Stimulated activated CD4-positive, alpha-beta T cell treated with anti-CD3 and anti-CD28 coated beads, Interleukin-2, amount 100 ng/mL, for 4 hours (primary cell): ENCODE results near the gene KIF4A.
"Not testable (repeated sequence)": the region's sequence is repeated elsewhere in the genome, so short reads cannot be mapped to it uniquely, and the experiment has no call there.

ENCODE experiments used
- DNase-seq: peaks from one replicate; pipeline ENCODE4 v3.0.0-alpha.2; 2020; ENCODE audit warnings: low read depth

KIF4A gene

GRCh38 chrX:70289793-70290770, at the start of gene KIF4A, which contains the start of gene PDZD11:
KIF4A (plus strand) TSS chrX:70290104; CDS start chrX:70290459, 355 bp downstream.
PDZD11 (minus strand) TSS chrX:70289927; CDS start chrX:70289341, 586 bp downstream.
- DNase-seq = peak; percentile 32

DNA sequence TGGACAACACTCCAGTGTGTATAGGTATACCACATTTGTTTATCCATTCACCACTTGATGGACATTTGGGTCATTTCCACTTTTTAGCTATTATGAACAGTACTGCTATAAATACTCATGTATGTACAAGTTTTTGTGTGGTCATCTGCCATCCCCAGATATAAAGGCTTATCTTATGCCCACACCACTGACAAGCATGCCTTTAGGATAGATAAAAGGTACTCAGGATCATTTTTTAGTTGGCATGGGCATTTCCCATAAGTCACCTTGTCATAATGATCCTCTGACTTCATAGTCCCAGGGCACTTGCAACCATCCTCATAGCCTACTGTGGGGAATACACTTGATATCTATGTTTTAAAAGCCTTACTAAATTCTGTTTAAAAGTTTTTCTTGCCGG, 49.2 kb upstream of the KIF4A start:
- DNase-seq = no peak

GRCh38 chrX:70241501-70241900, 48.4 kb upstream of the KIF4A start:
- DNase-seq = no peak

GRCh38 chrX:70243601-70244000, 46.3 kb upstream of the KIF4A start:
- not testable (repeated sequence) for DNase-seq

GRCh38 chrX:70244881-70245280, 45.0 kb upstream of the KIF4A start:
- no peak for DNase-seq

DNA sequence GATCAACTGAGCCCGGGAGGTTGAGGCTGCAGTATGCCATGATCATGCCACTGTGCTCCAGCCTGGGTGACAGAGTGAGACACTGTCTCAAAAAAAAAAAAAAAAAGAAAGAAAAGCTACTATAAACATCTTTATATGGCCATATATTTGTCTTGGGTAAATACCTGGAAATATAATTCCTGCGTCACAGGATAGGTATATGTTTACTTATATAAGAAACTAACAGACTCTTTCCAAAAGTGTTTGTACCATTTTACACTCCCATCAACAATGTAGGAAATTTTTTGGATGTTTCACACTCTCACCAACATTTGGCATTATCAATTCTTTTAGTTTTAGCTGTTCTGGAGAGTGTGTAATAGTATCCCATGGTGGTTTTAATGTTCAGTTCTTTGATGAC, 42.7 kb upstream of the KIF4A start:
- DNase-seq = no peak

- DNase-seq = no peak
Measured at GRCh38 chrX:70252491-70252890, 37.4 kb upstream of the KIF4A start.

GRCh38 chrX:70253377-70254062, 36.4 kb upstream of the KIF4A start:
- no peak for DNase-seq

DNA sequence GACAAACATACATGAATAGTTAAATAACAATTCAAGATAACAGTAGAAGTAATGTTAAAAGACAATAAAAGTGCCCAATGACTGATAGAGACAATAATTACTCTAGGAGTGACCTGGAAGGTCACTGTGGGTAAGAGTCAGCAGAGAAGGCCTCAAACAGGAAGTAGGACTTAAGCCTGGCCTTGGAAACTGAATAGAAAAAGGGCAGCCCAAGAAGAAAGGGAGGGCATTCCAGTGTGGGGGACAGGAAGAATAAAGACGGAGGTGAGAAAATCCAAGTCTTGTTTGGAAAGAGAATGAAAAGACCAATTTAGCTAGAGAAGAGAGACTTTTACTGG, 35.9 kb upstream of the KIF4A start:
- no peak for DNase-seq

DNA sequence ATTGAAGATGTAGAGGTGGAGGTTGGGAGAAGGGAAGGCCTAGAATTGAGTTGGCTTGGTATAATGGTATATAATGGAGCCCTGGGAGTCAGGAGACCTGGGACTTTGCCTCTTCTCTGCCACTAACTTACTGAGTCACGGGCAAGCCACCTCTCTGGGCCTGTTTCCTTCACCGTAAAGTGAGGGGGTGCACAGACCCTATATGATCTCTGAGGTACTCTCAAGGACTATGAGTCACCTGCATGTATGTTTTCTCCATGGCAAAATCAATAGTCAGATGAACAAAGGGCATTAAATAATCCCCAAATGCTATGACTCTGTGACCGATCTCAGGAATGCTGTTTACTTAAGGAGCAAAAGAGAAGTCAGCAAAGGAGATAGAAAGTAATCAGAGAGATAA, 35.0 kb upstream of the KIF4A start:
- no peak for DNase-seq

DNA sequence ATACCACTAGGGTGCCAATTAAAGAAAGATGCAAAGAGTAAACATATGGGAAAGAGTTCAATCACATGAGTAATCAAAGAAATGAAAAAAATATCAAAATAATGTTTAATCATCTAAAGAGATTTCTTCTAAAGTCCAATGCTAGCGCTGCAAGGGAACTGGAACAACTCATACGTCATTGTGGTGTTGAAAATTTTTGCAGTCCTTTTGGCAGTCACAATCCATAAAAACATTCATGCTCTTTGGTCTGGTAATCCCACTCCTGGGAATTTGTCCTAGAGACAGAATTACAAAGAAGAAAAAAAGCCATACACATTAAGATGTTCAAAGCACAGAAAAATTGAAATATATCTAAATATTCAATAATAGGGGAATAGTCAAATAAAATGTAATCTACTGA, 34.5 kb upstream of the KIF4A start:
- DNase-seq = no peak

- no peak for DNase-seq
Measured at GRCh38 chrX:70257423-70258288, 32.2 kb upstream of the KIF4A start.

DNA sequence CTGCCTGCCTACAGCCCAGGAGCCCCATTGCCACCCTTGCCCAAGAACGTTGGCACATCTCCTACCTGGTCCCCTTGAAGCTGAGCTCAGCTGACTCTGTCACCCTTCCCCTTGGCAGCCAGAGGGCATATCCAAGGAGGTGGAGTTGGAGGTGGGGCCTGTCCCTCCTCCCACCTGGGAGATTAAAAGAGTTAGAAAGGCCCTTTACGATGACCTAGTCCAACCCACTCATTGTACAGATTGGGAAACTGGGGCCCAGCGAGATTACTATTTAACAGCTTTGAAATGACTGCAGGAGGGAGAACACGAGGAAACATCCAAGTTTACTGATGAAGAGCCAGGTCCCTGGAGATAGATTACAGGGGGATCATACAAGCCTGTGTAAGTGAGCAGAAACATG, 29.8 kb upstream of the KIF4A start, which contains the start of gene P2RY4:
Gene P2RY4 (minus strand): TSS at position 101 of the 400 bp plus-strand sequence. CDS start 580 bp downstream, outside the sequence.
- no peak for DNase-seq

DNA sequence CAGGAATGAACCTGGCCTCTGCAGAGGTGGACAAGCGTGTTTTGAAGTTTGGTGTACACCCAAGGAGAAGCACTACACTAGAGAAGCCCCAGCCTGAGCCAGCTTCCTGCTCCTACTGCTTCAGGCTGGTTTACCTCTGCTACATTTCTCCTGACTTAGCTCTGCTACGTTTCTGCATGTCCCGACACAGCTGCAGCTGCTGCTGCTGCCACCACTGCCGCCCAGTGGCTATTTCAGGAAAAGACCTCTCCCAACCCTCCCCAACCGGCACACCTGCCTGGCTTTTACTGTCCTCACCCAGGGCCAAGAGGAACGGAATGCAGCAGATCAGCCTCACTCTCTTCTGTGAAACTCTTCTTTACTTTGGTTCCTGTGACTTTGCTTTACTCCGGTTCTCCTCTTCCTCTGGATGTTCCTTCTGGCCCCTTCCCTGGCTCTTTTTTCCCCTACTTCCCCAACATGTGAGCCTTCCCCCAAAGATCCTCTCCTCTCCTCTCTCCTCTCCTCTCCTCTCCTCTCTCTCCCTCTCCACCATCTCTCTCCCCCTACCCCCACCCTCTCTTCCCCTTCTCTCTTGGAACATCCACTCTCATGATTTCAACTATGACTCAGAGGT, 26.8 kb upstream of the KIF4A start:
- DNase-seq = no peak

GRCh38 chrX:70264784-70265183, 25.1 kb upstream of the KIF4A start:
- no peak for DNase-seq

DNA sequence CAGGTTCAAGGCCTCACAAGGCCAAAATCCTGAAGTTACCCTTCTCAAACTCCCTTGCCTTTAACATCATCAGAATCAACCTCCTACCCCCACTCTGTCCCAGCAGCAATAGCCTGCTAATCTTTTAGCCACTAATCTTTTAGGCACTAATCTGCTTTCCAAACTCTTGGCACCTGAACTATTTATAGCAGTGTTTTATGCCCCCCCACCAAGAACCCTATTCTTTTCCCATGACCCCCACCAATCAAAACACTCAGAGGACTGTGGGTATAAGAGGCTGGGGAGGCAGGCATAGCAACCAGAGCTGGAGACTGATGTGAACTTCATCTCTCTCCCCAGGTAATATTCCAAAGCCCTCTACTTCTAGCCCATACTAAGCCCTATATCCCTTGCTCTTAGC, 21.9 kb upstream of the KIF4A start, which contains the start of gene ARR3:
Gene ARR3 (plus strand): TSS at position 301 of the 400 bp plus-strand sequence. CDS start 1,052 bp downstream, outside the sequence.
- no peak for DNase-seq

DNA sequence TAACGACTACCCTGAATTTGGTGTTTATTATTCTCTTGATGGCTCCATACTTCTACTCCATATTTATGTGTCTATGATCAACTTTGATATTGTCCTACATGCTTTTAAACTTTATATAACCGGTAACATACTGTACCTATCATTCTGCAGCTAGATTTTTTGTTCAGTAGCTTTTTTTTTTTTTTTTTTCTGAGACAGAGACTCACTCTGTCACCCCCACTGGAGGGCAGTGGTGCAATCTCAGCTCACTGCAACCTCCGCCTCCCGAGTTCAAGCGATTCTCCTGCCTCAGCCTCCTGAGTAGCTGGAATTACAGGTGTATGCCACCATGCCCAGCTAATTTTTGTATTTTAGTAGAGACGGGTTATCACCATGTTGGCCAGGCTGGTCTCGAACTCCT, 15.9 kb upstream of the KIF4A start:
- DNase-seq = not testable (repeated sequence)

DNA sequence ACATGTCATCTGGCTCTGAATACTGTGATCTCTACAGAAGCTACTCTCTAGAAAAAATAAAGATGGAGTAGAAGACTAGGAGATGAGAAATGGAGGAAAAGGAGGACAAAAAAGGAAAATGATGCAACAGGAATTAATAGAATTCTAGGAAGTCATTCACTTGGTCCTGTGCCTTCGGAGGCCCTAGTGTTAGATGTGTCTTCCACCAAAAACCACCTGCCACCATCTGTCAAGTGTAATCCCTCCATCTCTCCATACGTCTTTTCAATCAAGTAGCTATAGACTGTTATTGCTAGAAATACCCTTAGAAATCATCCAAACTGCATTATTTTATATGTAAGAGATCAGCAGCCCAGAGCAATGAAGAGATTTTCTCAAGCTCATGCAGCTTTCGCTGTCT, 10.8 kb upstream of the KIF4A start:
- DNase-seq = no peak

DNA sequence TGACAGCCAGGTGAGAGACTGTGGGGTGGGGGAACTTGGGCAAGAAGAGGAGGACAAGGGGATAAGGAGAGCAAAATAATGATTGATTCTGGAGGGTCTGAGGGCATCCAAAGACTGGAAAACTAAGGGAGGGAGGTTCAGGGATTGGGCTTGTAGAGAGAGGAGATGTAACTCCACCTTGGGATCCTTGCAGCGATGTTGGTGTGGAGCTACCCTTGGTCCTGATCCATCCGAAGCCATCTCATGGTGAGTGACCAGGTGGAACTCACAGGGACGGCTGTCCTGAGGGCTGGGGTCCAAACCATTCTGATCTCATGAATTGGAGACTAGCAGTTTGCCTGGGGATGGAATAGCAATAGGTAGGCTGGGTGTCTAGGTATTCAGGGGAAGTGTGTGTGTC, 9.3 kb upstream of the KIF4A start:
- DNase-seq = no peak

DNA sequence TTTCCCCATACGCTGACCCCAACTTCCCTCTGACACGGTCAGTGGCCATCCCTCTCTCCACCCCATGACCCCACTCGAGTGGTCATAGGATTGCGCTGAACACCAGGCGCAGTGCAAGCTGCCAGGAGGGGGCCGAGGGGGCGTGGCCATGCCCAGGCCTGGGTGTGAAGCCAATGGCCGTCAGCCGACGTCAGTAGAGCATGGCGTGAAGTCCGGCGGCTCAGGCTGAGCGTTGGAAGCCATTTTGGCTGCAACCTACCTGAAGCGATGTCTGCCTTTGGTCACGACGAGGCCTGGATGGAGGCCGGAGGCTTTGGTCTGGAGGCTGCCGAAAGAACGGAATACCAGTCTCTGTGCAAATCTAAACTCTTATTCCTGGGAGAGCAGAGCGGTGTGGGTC, 8.0 kb upstream of the KIF4A start, which contains the start of gene RAB41:
Gene RAB41 (plus strand): TSS at position 222 of the 400 bp plus-strand sequence. CDS start 46 bp downstream, at position 268.
- DNase-seq = no peak

DNA sequence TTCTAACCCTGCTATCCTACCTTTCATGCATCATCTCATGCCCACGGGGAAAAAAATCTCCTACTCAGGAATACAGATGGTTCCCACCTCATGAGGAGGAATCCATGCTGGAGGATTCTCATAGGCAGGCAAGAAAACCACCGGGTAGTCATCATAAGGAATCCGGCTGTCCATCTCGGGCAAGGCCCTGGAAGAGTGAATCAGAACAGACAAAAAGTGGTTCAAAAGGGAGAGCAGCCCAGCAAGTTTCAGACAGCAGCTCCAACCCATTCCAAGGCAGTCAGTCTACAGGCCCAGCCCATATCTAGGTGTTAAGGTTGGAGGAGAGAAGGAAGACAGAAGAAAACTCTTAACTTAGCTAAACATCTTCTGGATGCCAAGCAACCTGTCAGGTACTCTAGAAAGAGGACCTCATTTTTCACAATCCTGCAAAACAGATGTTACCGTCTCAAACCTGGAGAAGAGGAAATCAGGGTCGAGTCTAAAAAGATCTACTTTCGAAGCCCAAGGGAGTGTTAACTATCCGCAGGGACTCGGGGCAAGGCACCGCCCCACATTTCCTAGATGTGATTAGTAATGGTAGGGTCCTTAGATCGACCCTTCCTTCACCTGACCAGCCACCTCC, 624 bp upstream of the KIF4A start:
- DNase-seq = no peak
